HuH-7.5 (cell line): Measurements from ENCODE around the gene CALD1.

ENCODE experiments used
- DNase-seq: peaks from one replicate; pipeline ENCODE4 v3.0.0; 2011; ENCODE audit warnings: low spot score

Gene CALD1

GRCh38 chr7:135001390-135002165 is 222.1 kb downstream of the CALD1 start:
- no peak for DNase-seq

- no peak for DNase-seq
Observed at GRCh38 chr7:135012229-135012628, 232.8 kb downstream of the CALD1 start.
